NCI-H526 (cell line): ENCODE measurements around the gene MYO7A.
A peak's percentile ranks its signal among the peaks of the same experiment; 100 is the strongest.

Experiments used
- DNase-seq, 2 experiments: peaks; one replicate each; lab custom pipeline; 2025; lab: John Stamatoyannopoulos, UW

Gene MYO7A

GRCh38 chr11:77127920-77128691 lies at the start of gene MYO7A:
MYO7A (plus strand) TSS chr11:77128246; CDS start chr11:77130635, 2,389 bp downstream.
- peak in 1 of 2 experiments; percentile 72 for DNase-seq

GRCh38 chr11:77079666-77080065 lies 48.4 kb upstream of the MYO7A start:
- DNase-seq: no peak

GRCh38 chr11:77080643-77081210 lies 47.3 kb upstream of the MYO7A start:
- DNase-seq: no peak

- no peak for DNase-seq
These were observed 46.6 kb upstream of the MYO7A start for GRCh38 chr11:77081381-77081851.

GRCh38 chr11:77081976-77082836 lies 45.8 kb upstream of the MYO7A start:
- no peak for DNase-seq

GRCh38 chr11:77082838-77083565 lies 45.0 kb upstream of the MYO7A start:
- DNase-seq: no peak

- DNase-seq: no peak
These were observed 44.3 kb upstream of the MYO7A start for GRCh38 chr11:77083566-77084245.

- DNase-seq: no peak
These were observed 43.4 kb upstream of the MYO7A start for GRCh38 chr11:77084581-77085191.

- no peak for DNase-seq
These were observed 42.4 kb upstream of the MYO7A start for GRCh38 chr11:77085652-77086051.

GRCh38 chr11:77086521-77087472 lies 41.2 kb upstream of the MYO7A start:
- DNase-seq: peak in 1 of 2 experiments; percentile 22

GRCh38 chr11:77087723-77088225 lies 40.3 kb upstream of the MYO7A start:
- DNase-seq: no peak

- peak; percentile 67 to 83 for DNase-seq
These were observed 39.6 kb upstream of the MYO7A start for GRCh38 chr11:77088236-77089003.

- DNase-seq: no peak
These were observed 39.0 kb upstream of the MYO7A start for GRCh38 chr11:77089004-77089545.

GRCh38 chr11:77090046-77090372 lies 38.0 kb upstream of the MYO7A start:
- DNase-seq: no peak

GRCh38 chr11:77090373-77091111 lies 37.5 kb upstream of the MYO7A start:
- no peak for DNase-seq

- peak; percentile 55 to 91 for DNase-seq
These were observed 36.7 kb upstream of the MYO7A start for GRCh38 chr11:77091146-77091940.

- no peak for DNase-seq
These were observed 35.7 kb upstream of the MYO7A start for GRCh38 chr11:77092382-77092781.
